Endothelial cell of umbilical vein (primary cell): ENCODE results near the gene HAPLN1. TPM values are rescaled to one million over a fixed set of nuclear protein-coding genes. Genes with fewer than 3 reads are reported as not detected.

Source experiments
- BruUV-seq: library from RNA; stranded (reverse); fragments of 400-500 nt; replicated peaks from 2 replicates; lab custom pipeline; 2021; lab: Mats Ljungman, UMichigan
- CTCF ChIA-PET: fragments of 300-600, 350-600 bp; sonication (Branson Sonifier 250); formaldehyde crosslinking; loops from one replicate; lab custom pipeline; 2021; ENCODE audit warnings: antibody characterized with exemption, inconsistent platforms; lab: Charles Lee
- POLR2A ChIA-PET: fragments of 300-600, 350-600 bp; sonication (Branson Sonifier 250); formaldehyde crosslinking; loops from one replicate; lab custom pipeline; 2021; ENCODE audit warnings: antibody characterized with exemption, inconsistent platforms; lab: Charles Lee
- DNase-seq: peaks from one replicate; pipeline ENCODE4 v3.0.0-alpha.2; 2011; ENCODE audit warnings: low read depth, low spot score
- FAIRE-seq: peaks from 2 replicates; lab custom pipeline; 2011; peaks lifted over from hg19 to GRCh38; lab: Jason Lieb, UNC
- H2AFZ ChIP-seq: 2 replicates; pipeline ENCODE4 v1.6.0; 2012; ENCODE audit warnings: low read depth, low read length, control low read depth, inconsistent platforms
- H3K27ac ChIP-seq: 2 replicates; pipeline ENCODE4 v1.5.1; 2011; ENCODE audit warnings: low read depth, mild to moderate bottlenecking, control low read depth, low read length, moderate library complexity; ENCODE audit not compliant: insufficient read depth
- H3K27me3 ChIP-seq, 2 experiments: 2 replicates each; pipeline versions ENCODE4 v1.6.0 to v1.6.1; 2011; ENCODE audit warnings: low read length in 2 of 2, mixed read lengths in 1 of 2; ENCODE audit not compliant: control insufficient read depth in 2 of 2, insufficient read depth in 2 of 2
- H3K36me3 ChIP-seq, 2 experiments: 2 replicates in 1 of 2; 3 replicates in 1 of 2; pipeline ENCODE4 v1.5.1; 2011; ENCODE audit warnings: low read length in 2 of 2, mild to moderate bottlenecking in 1 of 2, moderate library complexity in 1 of 2; ENCODE audit not compliant: control insufficient read depth in 2 of 2, insufficient read depth in 2 of 2; ENCODE audit errors: extremely low read depth in 1 of 2
- H3K4me1 ChIP-seq: 3 replicates; pipeline ENCODE4 v1.5.1; 2011; ENCODE audit warnings: mild to moderate bottlenecking, low read length; ENCODE audit not compliant: control insufficient read depth, insufficient read depth; ENCODE audit errors: extremely low read depth
- H3K4me2 ChIP-seq: 2 replicates; pipeline ENCODE4 v1.6.1; 2011; ENCODE audit warnings: low read length, control low read depth, mixed read lengths; ENCODE audit not compliant: insufficient read depth
- H3K4me3 ChIP-seq, 3 experiments: fragments of 200-600 bp in 1 of 3; sonication (generic), shearing (Covaris generic) in 1 of 3; replicated peaks in 1 of 3; 2 replicates each; pipeline ENCODE4 v1.5.1; 2011 to 2016; ENCODE audit warnings: control low read depth in 3 of 3, low read length in 3 of 3, mild to moderate bottlenecking in 2 of 3, inconsistent platforms in 1 of 3, low read depth in 1 of 3, moderate library complexity in 1 of 3; ENCODE audit not compliant: insufficient read depth in 1 of 3
- H3K79me2 ChIP-seq: 2 replicates; pipeline ENCODE4 v1.6.0; 2012; ENCODE audit warnings: low read length, inconsistent platforms; ENCODE audit not compliant: control insufficient read depth, insufficient read depth
- H3K9ac ChIP-seq: replicated peaks from 2 replicates; pipeline ENCODE3; 2011; ENCODE audit warnings: low read length, control low read depth; ENCODE audit not compliant: insufficient read depth; ENCODE audit errors: extremely low read depth
- H3K9me1 ChIP-seq: replicated peaks from 3 replicates; pipeline ENCODE4 v1.6.0; 2011; ENCODE audit warnings: mild to moderate bottlenecking, low read length; ENCODE audit not compliant: control insufficient read depth, insufficient read depth; ENCODE audit errors: extremely low read depth
- H3K9me3 ChIP-seq: replicated peaks from 2 replicates; pipeline ENCODE4 v1.5.1; 2012; ENCODE audit warnings: low read length, inconsistent platforms; ENCODE audit not compliant: control insufficient read depth, insufficient read depth
- H4K20me1 ChIP-seq: replicated peaks from 2 replicates; pipeline ENCODE3; 2011; ENCODE audit warnings: mild to moderate bottlenecking, low read length; ENCODE audit not compliant: control insufficient read depth, insufficient read depth; ENCODE audit errors: extremely low read depth
- CTCF ChIP-seq, 2 donors: IDR thresholded peaks; 1 replicate in 1 of 2; 2 replicates in 1 of 2; pipeline ENCODE4 v1.5.1; 2011; ENCODE audit warnings: low read length in 2 of 2, mild to moderate bottlenecking in 2 of 2, moderate library complexity in 2 of 2, control low read depth in 1 of 2, inconsistent platforms in 1 of 2, low read depth in 1 of 2; ENCODE audit not compliant: insufficient read depth in 1 of 2; ENCODE audit errors: extremely low read depth in 1 of 2
- EZH2 ChIP-seq: IDR thresholded peaks from 2 replicates; pipeline ENCODE4 v1.6.1; 2012; ENCODE audit warnings: borderline replicate concordance, low read depth, mild to moderate bottlenecking, moderate library complexity, low read length, inconsistent platforms; ENCODE audit not compliant: severe bottlenecking
- FOS ChIP-seq: IDR thresholded peaks from 2 replicates; pipeline ENCODE4 v1.6.1; 2011; ENCODE audit warnings: mild to moderate bottlenecking, low read length, moderate library complexity, borderline replicate concordance; ENCODE audit not compliant: insufficient read depth
- GATA2 ChIP-seq: IDR thresholded peaks from 2 replicates; pipeline ENCODE4 v1.7.0; 2011; ENCODE audit warnings: low read depth, mild to moderate bottlenecking, moderate library complexity, mixed read lengths, low read length; ENCODE audit not compliant: insufficient read length, insufficient read depth
- JUN ChIP-seq: IDR thresholded peaks from 2 replicates; pipeline ENCODE4 v1.6.1; 2011; ENCODE audit warnings: borderline replicate concordance, low read depth; ENCODE audit not compliant: insufficient read length, insufficient read depth
- MAX ChIP-seq: IDR thresholded peaks from 2 replicates; pipeline ENCODE4 v1.6.1; 2011; ENCODE audit not compliant: insufficient read depth, insufficient read length
- MYC ChIP-seq: IDR thresholded peaks from one replicate; pipeline ENCODE4 v1.6.1; 2011; ENCODE audit warnings: mild to moderate bottlenecking, low read depth, low read length
- POLR2A ChIP-seq: IDR thresholded peaks from 2 replicates; pipeline ENCODE4 v1.6.1; 2012; ENCODE audit warnings: low read depth, mild to moderate bottlenecking, control low read depth, low read length
- POLR2AphosphoS5 ChIP-seq: IDR thresholded peaks from 2 replicates; pipeline ENCODE4 v1.6.1; 2012; ENCODE audit warnings: low read depth, mild to moderate bottlenecking, control low read depth, low read length, moderate library complexity; ENCODE audit not compliant: insufficient read depth
- dilution Hi-C: fragments of 300-500 bp; cut with MboI; formaldehyde crosslinking; loops from one replicate; pipeline ENCODE4 v1.15.0; 2019; ENCODE audit warnings: low sequenced_read_pairs; ENCODE audit not compliant: extremely low pct_ligation_motif_present
- intact Hi-C: fragments of 100-400 bp; cut with micrococcal nuclease; formaldehyde crosslinking; loops from one replicate; pipeline ENCODE4 v1.10.0; 2022
- polyA plus RNA-seq, 4 experiments: library from polyadenylated mRNA; depleted of rRNA in 3 of 4; stranded (reverse) in 3 of 4; unstranded in 1 of 4; fragments of >200 nt; gene quantifications; 2 replicates each; pipeline versions ENCODE4 v1.2.1 to v1.2.3, GENCODE V29; 2011 to 2012; ENCODE audit warnings: missing spikeins in 1 of 4
- total RNA-seq: library from RNA; stranded (reverse); gene quantifications from 2 replicates; pipeline ENCODE4 v1.2.3, GENCODE V29; 2021

HAPLN1 gene
- total and polyA plus RNA-seq, 2 donors (not counting 3 experiments of a cell fraction or from before 2014, with no cell fraction given): 0.04 TPM; not detected in 1

- dilution Hi-C loops: no loop called here
- intact Hi-C loops: no loop called here
Observed at GRCh38 chr5:83760579-83760978, 39.9 kb upstream of the HAPLN1 start.

More at GRCh38 chr5:83760579-83760978, 39.9 kb upstream of the HAPLN1 start:
- no TSS peak for BruUV-seq
- ChIA-PET CTCF (no interaction called here), POLR2A (no interaction called here)
- Histone ChIP-seq H3K4me1 (no peaks in the 10 kb centered on the region), H3K9ac (no peak overlapping the region), H3K9me3 (no peaks in the 10 kb centered on the region), H3K36me3 (no peaks in the 10 kb centered on the region), H4K20me1 (no peaks in the 10 kb centered on the region), H2AFZ (no peak overlapping the region), H3K4me2 (no peak overlapping the region), H3K27ac (no peak overlapping the region), H3K4me3 (no peak overlapping the region), H3K27me3 (no peaks in the 10 kb centered on the region), H3K79me2 (no peaks in the 10 kb centered on the region), H3K9me1 (no peaks in the 10 kb centered on the region)
- no peak for FAIRE-seq
- DNase-seq: no peak
- TF ChIP-seq MYC (no peak), POLR2AphosphoS5 (no peak), GATA2 (no peak), CTCF (IDR thresholded peaks at IDR 0.05; ENCODE audit: extremely low read depth in 1 of 2, insufficient read depth in 1 of 2, low read depth in 1 of 2, low read length in 2 of 2) (no peak), EZH2 (no peak), MAX (no peak), POLR2A (no peak), FOS (no peak), JUN (no peak)
